VCaP (cell line): ENCODE results near the gene HADH.

ENCODE experiments used
- H3K27ac ChIP-seq: fragments of 450-650 bp; 2 replicates; pipeline ENCODE4 v1.5.1; 2017
- TF ChIP-seq, protein P1 (sequence below): fragments of 450-650 bp; conservative IDR thresholded peaks from 2 replicates; pipeline ENCODE4 v1.5.1; 2017; ENCODE audit warnings: mild to moderate bottlenecking, moderate library complexity

The HADH gene

DNA sequence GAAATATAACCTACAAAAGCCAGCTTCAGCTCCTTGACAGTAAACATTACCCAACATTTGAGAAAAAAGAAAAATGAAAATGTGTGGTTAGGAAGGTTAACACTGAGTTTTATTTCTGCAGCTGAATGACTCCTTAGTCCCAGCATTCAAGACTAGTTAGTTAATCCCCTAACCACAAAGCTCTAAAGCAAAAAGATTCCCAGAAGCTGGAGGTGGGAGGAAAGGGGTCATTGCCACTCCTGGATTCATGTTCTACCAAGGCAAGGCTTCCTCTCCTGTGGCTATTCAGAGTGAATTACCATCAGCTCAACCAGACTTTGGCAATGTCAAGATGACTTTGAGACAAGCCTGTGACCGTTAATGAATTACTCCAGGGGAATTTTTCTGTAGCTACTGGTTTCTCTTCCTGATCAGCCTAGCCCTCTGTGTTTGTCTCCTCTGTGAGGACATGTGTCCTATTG is 63.6 kb downstream of the HADH start:
- no peak overlapping the region for H3K27ac ChIP-seq
- TF ChIP-seq, protein P1, sequence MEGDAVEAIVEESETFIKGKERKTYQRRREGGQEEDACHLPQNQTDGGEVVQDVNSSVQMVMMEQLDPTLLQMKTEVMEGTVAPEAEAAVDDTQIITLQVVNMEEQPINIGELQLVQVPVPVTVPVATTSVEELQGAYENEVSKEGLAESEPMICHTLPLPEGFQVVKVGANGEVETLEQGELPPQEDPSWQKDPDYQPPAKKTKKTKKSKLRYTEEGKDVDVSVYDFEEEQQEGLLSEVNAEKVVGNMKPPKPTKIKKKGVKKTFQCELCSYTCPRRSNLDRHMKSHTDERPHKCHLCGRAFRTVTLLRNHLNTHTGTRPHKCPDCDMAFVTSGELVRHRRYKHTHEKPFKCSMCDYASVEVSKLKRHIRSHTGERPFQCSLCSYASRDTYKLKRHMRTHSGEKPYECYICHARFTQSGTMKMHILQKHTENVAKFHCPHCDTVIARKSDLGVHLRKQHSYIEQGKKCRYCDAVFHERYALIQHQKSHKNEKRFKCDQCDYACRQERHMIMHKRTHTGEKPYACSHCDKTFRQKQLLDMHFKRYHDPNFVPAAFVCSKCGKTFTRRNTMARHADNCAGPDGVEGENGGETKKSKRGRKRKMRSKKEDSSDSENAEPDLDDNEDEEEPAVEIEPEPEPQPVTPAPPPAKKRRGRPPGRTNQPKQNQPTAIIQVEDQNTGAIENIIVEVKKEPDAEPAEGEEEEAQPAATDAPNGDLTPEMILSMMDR = no peak

DNA sequence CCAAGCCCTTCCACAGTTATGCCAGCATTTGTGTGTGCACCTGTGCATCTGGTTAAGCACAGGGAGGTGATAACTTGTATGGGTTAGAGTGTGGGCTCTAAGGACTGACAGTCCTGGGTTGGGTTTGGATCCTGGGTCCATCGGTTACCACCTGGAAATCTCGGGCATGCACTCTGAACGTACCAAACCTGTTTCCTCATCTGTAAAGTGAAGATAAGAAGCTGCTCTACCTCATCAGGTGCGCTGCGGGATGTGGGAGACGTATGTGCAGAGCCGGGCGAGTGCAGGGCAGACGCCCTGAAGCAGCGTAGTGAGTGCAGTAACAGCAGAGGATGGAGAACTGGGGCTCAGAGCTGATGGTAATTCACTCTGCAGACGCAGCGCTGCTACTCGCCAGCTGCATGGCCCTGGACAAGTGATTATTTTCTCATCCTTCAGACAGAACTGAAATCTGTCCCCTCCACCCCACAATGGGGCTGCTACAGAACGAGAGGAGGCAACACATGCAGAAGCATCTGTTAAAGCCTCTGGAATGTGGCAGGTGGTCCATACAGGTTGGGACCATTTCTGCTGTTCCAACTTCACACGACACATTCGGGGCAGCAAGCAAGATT is 64.4 kb downstream of the HADH start:
- H3K27ac ChIP-seq = no peak overlapping the region
- TF ChIP-seq, protein P1 = no peak

DNA sequence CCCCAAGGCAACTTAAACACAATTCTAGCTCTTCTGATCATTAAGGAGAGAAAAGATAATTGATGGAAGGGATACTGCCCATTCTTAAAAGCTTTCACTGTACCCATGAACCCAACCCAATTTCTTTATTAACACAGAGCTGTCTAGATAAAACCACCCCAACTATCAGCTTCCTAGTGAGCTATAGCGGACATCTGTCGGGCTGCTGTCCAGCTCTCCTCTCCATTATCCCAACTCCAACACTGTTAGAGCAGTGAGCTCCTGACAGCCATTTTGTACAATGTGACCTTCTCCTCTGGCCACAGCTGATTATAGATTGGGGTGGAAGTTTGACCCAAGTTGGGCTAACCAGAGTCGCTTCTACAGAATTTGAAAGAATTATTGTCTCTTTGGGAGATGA is 66.1 kb downstream of the HADH start:
- TF ChIP-seq, protein P1 = no peak
- no peak overlapping the region for H3K27ac ChIP-seq

DNA sequence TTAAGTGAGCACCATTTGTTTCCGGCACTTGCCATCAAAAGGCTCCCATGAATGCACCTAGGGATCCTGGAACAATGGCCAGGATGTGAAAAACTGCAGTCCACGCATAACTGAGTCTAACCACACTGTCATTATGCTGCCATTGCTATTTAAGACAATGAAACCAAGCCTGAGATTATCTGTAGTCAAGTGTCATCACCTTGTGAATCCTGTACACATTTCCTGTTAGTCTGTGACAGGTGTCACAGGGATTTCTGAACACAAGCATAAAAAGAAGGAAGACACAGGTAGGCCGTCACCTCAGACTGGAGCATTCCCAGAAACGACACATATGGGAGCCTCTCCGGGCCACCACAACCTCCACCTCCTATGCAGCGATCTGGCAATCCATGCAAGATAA is 66.7 kb downstream of the HADH start:
- TF ChIP-seq, protein P1 = no peak
- no peak overlapping the region; the same call in 1 of the 2 replicates for H3K27ac ChIP-seq

DNA sequence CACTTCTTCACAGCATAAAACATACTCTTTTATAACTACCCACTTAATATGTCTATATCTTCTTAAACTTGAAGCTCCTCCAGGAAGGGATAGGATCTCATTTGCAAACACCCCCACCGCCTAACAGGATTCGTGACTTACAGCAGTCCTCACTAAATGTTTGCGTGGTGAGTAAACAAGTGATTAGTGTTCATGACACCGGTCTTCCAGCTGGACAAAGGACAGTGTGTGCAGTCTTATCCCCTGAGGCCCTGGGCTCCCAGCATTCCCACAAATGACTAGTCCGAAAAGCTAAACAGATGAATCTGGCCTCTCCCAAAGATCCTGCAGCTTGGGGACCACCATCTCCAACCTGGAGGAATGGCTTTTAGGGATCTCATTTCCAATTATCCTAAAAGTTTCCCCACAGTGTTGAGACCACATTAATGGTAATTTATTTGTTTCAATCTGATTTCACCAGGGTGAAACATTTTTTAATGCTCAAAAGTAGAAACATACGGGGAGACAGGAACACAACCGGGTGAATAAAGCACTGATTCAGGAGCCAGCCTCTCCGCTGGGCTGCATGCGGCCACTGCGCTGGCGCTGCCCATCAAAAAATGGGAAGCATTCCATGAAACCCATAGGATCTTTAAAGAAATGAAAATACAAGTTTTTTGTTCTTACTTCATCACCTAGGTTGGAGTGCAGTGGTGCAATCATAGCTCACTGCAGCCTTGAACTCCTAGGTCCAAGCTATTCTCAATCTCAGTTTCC is 69.2 kb downstream of the HADH start:
- TF ChIP-seq, protein P1 = no peak
- H3K27ac ChIP-seq = peak overlapping the region; percentile 77

DNA sequence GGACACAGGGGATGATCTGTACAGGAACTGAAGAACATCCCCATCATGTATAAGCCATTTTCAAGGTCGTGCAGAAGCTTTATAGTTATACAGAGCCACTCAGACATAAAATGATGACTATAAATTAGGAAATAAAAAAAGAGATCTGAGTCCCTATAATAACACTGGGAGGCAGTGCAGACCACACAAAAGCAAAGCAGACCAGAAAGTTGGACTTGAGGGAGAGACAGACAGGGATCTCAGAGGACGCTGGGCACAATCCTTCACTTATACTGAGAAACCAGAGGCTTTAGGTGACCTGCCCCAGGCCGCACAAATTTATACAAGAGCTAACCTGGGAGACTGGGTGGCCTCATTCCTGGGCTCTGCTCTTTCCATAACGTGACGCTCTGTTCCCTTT is 70.5 kb downstream of the HADH start:
- peak overlapping the region; percentile 77 for H3K27ac ChIP-seq
- TF ChIP-seq, protein P1 = peak; percentile 76

DNA sequence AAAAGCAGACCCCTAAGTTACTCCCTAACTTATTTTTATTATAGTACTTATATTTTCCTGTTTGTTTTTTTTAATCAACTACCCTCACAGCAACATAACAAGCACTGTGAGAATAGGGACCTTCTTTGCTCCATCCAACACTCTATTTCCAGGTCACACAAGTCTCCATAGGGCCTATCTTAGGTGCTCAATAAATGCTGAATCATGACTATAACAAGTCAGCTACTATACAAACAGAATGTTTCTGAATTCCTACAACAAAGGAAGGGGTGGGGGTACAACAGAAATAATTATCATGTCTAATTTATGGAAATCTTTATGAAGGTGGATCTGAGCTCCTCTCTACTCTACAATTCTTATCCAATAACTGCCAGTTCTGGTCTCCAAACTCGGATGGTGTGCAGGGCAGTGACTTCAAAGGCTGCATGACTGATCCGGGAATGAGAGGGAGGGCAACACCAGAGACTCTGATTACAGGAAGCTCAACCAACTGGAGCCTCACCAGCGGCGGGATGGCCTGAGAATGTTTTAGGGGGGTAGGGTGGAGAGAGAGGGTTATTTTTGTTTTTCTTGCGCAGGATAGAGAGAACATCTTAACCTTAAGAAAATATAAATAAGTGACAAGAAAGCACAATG is 71.1 kb downstream of the HADH start:
- peak overlapping the region; percentile 77 for H3K27ac ChIP-seq
- TF ChIP-seq, protein P1 = no peak
